GM18867 (cell line): ENCODE data around the gene ZSWIM4.
"Not testable (repeated sequence)": the region's sequence is repeated elsewhere in the genome, so short reads cannot be mapped to it uniquely, and the experiment has no call there.

Experiments used
- ATAC-seq: cut with Tn5 transposase; IDR thresholded peaks from one replicate; pipeline ENCODE4 v1.9.1; 2021; ENCODE audit warnings: mild to moderate bottlenecking, moderate library complexity; ENCODE audit not compliant: unreplicated experiment

Gene ZSWIM4

GRCh38 chr19:13794757-13795589 is at the start of gene ZSWIM4:
Gene ZSWIM4 (plus strand): TSS chr19:13795443. CDS start chr19:13795649, 206 bp downstream.
- ATAC-seq: peak; percentile 93

GRCh38 chr19:13747098-13747453 is 48.2 kb upstream of the ZSWIM4 start:
- ATAC-seq: no peak

GRCh38 chr19:13748169-13748828 is 46.9 kb upstream of the ZSWIM4 start:
- ATAC-seq: no peak

GRCh38 chr19:13751436-13751835 is 43.8 kb upstream of the ZSWIM4 start:
- ATAC-seq: no peak

- not testable (repeated sequence) for ATAC-seq
Measured at GRCh38 chr19:13753622-13754021, 41.6 kb upstream of the ZSWIM4 start.

GRCh38 chr19:13756210-13756609 is 39.0 kb upstream of the ZSWIM4 start:
- no peak for ATAC-seq

GRCh38 chr19:13757805-13758772 is 37.2 kb upstream of the ZSWIM4 start:
- no peak for ATAC-seq

GRCh38 chr19:13758795-13759194 is 36.4 kb upstream of the ZSWIM4 start:
- ATAC-seq: no peak

GRCh38 chr19:13761423-13761822 is 33.8 kb upstream of the ZSWIM4 start:
- ATAC-seq: no peak

GRCh38 chr19:13762635-13763235 is 32.5 kb upstream of the ZSWIM4 start:
- no peak for ATAC-seq

GRCh38 chr19:13763265-13763664 is 32.0 kb upstream of the ZSWIM4 start:
- no peak for ATAC-seq

- ATAC-seq: peak; percentile 60
Measured at GRCh38 chr19:13764101-13764807, 31.0 kb upstream of the ZSWIM4 start, which contains the start of gene MRI1. Gene MRI1 (plus strand): TSS chr19:13764522. CDS start chr19:13764589, 67 bp downstream.

- no peak for ATAC-seq
Measured at GRCh38 chr19:13764821-13765394, 30.3 kb upstream of the ZSWIM4 start.

- ATAC-seq: no peak
Measured at GRCh38 chr19:13765395-13766094, 29.7 kb upstream of the ZSWIM4 start.

- no peak for ATAC-seq
Measured at GRCh38 chr19:13766095-13766481, 29.2 kb upstream of the ZSWIM4 start.

GRCh38 chr19:13768510-13768909 is 26.7 kb upstream of the ZSWIM4 start:
- ATAC-seq: no peak

- ATAC-seq: no peak
Measured at GRCh38 chr19:13770013-13770635, 25.1 kb upstream of the ZSWIM4 start.
